Measurements from ENCODE around the gene KIRREL3. TPM values are rescaled to one million over a fixed set of nuclear protein-coding genes. Genes with fewer than 3 reads are reported as not detected.

KIRREL3 gene
- total and polyA plus RNA-seq, 7 experiments from 2014 or later, result not detected

DNA sequence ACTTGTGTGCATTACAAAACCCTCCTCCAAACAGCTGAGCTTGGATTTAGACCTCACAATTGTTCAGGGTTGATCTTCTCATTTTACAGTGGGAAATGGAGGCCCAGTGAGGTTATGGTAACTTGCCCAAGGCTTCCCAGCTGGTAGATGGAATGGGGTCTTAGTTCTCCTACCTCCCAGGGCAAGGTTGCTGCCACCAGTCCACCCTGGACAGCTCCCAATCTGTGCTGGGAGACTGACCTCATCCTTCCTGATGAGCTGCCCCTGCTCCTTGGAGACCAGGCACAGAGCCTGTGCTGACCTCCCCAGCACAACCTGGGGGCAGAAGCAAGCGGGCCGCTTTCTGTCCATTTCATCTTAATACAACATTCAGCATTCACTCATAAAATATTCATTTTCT is 454.4 kb downstream of the KIRREL3 start:
- H3K4me3 Mint-ChIP-seq, result no peak overlapping the region
- H3K9me3 Mint-ChIP-seq, result no peaks in the 10 kb centered on the region
- Histone ChIP-seq H3K4me1 (ENCODE audit: control insufficient read depth in 2 of 2, insufficient read depth in 2 of 2, low read length in 2 of 2) (no peaks in the 10 kb centered on the region), H3K36me3 (ENCODE audit: control insufficient read depth in 2 of 3, insufficient read depth in 3 of 3, low read length in 3 of 3) (no peaks in the 10 kb centered on the region), H3K4me3 (ENCODE audit: low read length) (no peak overlapping the region), H3K27me3 (ENCODE audit: control insufficient read depth in 2 of 2, insufficient read depth in 2 of 2, low read length in 2 of 2) (no peaks in the 10 kb centered on the region), H3K27ac (ENCODE audit: low read depth, low read length) (no peak overlapping the region), H3K9me3 (ENCODE audit: control insufficient read depth in 2 of 3, low read length in 3 of 3) (no peaks in the 10 kb centered on the region)
- DNase-seq, result no peak
- H3K36me3 Mint-ChIP-seq, result no peaks in the 10 kb centered on the region
- intact Hi-C loops (cut with micrococcal nuclease), result no loop called here
- ATAC-seq, result no peak
- no peak overlapping the region for H3K27ac Mint-ChIP-seq
- ChIA-PET POLR2A (no interaction called here), CTCF (no interaction called here)
- peaks cover 13 to 26% (median 18%) of the 10 kb centered on the region in 5 donors for H3K27me3 Mint-ChIP-seq
- H3K4me1 Mint-ChIP-seq, result no peaks in the 10 kb centered on the region

DNA sequence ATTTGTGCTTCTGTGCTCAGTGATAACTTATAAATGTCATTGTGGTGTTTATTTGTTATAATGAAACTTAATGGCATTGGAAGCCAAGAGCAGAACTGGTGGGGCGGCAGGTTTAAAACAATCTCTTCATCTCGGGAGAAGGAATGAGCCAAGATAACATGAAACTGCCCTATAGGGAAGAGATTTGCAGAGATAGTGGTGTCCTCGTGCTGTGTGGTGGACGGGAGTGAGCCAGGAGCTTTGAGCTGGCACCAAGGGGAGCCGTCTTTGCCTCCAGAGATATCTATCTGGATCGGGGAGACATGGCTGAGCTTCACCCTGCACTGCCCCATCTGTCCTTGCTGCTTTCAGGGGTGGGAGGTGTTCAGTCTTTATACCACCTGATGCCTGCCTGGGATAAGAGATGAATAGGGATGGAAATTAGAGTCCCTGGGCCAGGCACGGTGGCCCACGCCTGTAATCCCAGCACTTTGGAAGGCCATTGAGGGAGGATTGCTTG is 455.5 kb downstream of the KIRREL3 start:
- ChIA-PET CTCF (no interaction called here), POLR2A (no interaction called here)
- Histone ChIP-seq H3K36me3 (ENCODE audit: control insufficient read depth in 2 of 3, insufficient read depth in 3 of 3, low read length in 3 of 3) (no peaks in the 10 kb centered on the region), H3K4me3 (ENCODE audit: low read length) (no peak overlapping the region), H3K27ac (ENCODE audit: low read depth, low read length) (no peak overlapping the region), H3K4me1 (ENCODE audit: control insufficient read depth in 2 of 2, insufficient read depth in 2 of 2, low read length in 2 of 2) (no peaks in the 10 kb centered on the region), H3K27me3 (ENCODE audit: control insufficient read depth in 2 of 2, insufficient read depth in 2 of 2, low read length in 2 of 2) (no peaks in the 10 kb centered on the region), H3K9me3 (ENCODE audit: control insufficient read depth in 2 of 3, low read length in 3 of 3) (no peaks in the 10 kb centered on the region)
- H3K27me3 Mint-ChIP-seq, result peaks cover 13 to 26% (median 18%) of the 10 kb centered on the region in 5 donors
- ATAC-seq (no peak), DNase-seq (no peak)
- intact Hi-C loops (cut with micrococcal nuclease), result no loop called here
- no peaks in the 10 kb centered on the region for H3K9me3 Mint-ChIP-seq
- H3K27ac Mint-ChIP-seq, result peak overlapping the region in 1 of 9 donors; percentile 52
- no peak overlapping the region for H3K4me3 Mint-ChIP-seq
- H3K4me1 Mint-ChIP-seq, result no peaks in the 10 kb centered on the region
- H3K36me3 Mint-ChIP-seq, result no peaks in the 10 kb centered on the region

DNA sequence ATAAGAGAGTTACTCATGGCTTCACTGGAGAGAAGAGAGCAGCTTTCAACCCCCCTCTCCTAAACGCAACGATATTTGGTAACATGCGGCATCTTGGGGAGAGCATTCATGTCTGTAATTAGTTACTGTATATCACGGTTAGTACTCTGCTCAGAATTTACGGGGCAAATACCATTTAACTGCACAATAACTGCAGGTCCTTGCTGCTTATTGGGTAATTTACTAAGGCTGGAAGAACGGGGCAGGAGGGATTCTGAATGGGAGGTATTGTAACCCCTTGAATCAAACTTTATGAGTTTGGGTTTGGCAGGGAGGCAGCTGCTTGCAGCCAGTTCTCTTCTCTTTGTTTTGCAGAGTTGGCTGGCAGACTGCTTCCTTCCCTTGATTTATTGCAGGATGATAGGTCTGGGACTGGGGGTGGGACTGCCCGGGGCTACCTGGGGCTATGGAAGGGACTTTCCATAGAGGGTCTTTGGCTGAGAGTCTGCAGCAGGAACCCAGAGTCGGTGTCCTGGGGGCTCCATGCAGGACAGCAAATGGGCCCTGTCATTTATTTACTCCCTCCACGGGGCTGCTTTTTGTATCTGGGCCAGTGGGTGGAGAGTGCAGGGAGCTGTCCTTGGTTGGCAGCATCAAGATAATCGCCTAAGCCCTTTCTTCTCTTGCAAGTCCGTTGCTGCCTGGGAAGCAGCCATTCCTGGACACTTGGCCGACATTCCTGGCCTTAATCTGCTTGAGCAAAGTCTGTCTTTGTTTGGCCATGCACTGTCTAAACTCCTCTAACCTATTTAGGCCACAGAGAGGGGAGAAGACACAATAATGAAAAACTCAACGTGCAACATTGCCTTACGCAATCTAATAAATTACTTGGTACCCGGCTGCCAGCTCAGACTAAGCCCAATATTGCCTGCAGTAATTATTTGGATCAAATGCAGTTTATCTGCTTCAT is 456.2 kb downstream of the KIRREL3 start:
- Mint-ChIP-seq H3K27me3 (peaks cover 13 to 26% (median 18%) of the 10 kb centered on the region in 5 donors), H3K4me1 (no peaks in the 10 kb centered on the region), H3K4me3 (no peak overlapping the region), H3K36me3 (no peaks in the 10 kb centered on the region), H3K27ac (no peak overlapping the region), H3K9me3 (no peaks in the 10 kb centered on the region)
- no peak overlapping the region for H3K27ac ChIP-seq (ENCODE audit: low read depth, low read length)
- intact Hi-C loops (cut with micrococcal nuclease), result no loop called here
- ATAC-seq (no peak), DNase-seq (no peak)
- CTCF ChIA-PET, result no interaction called here
- no peaks in the 10 kb centered on the region for H3K27me3 ChIP-seq (ENCODE audit: control insufficient read depth in 2 of 2, insufficient read depth in 2 of 2, low read length in 2 of 2)
- no peaks in the 10 kb centered on the region for H3K9me3 ChIP-seq (ENCODE audit: control insufficient read depth in 2 of 3, low read length in 3 of 3)
- POLR2A ChIA-PET, result no interaction called here
- no peaks in the 10 kb centered on the region for H3K4me1 ChIP-seq (ENCODE audit: control insufficient read depth in 2 of 2, insufficient read depth in 2 of 2, low read length in 2 of 2)
- no peak overlapping the region for H3K4me3 ChIP-seq (ENCODE audit: low read length)
- no peaks in the 10 kb centered on the region for H3K36me3 ChIP-seq (ENCODE audit: control insufficient read depth in 2 of 3, insufficient read depth in 3 of 3, low read length in 3 of 3)

DNA sequence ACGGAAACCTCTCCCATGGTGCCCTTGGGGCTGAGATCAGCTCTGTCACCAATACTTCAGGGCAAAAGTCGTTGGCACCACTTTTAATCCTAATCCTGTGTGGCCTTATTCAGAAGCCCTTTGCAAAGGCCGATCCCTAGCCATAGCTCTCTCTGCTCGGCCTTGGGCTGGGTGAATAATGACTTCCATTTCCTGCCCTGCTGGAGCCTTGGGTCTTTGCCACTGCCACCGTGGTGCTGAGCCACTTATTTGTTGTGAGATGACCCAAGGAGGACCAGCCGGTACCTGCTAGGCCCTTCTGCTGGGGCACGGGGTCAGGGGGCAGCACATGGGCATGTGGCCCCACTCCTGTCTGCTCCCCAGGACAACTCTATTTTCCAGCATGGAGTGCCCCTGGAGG is 456.9 kb downstream of the KIRREL3 start:
- ChIA-PET POLR2A (no interaction called here), CTCF (no interaction called here)
- Mint-ChIP-seq H3K36me3 (no peaks in the 10 kb centered on the region), H3K4me3 (no peak overlapping the region), H3K27me3 (peaks cover 13 to 26% (median 18%) of the 10 kb centered on the region in 5 donors), H3K27ac (no peak overlapping the region), H3K4me1 (no peaks in the 10 kb centered on the region), H3K9me3 (no peaks in the 10 kb centered on the region)
- intact Hi-C loops (cut with micrococcal nuclease), result no loop called here
- Histone ChIP-seq H3K9me3 (ENCODE audit: control insufficient read depth in 2 of 3, low read length in 3 of 3) (no peaks in the 10 kb centered on the region), H3K4me1 (ENCODE audit: control insufficient read depth in 2 of 2, insufficient read depth in 2 of 2, low read length in 2 of 2) (no peaks in the 10 kb centered on the region), H3K27me3 (ENCODE audit: control insufficient read depth in 2 of 2, insufficient read depth in 2 of 2, low read length in 2 of 2) (no peaks in the 10 kb centered on the region), H3K36me3 (ENCODE audit: control insufficient read depth in 2 of 3, insufficient read depth in 3 of 3, low read length in 3 of 3) (no peaks in the 10 kb centered on the region), H3K27ac (ENCODE audit: low read depth, low read length) (no peak overlapping the region), H3K4me3 (ENCODE audit: low read length) (no peak overlapping the region)
- ATAC-seq, result no peak
- no peak for DNase-seq

DNA sequence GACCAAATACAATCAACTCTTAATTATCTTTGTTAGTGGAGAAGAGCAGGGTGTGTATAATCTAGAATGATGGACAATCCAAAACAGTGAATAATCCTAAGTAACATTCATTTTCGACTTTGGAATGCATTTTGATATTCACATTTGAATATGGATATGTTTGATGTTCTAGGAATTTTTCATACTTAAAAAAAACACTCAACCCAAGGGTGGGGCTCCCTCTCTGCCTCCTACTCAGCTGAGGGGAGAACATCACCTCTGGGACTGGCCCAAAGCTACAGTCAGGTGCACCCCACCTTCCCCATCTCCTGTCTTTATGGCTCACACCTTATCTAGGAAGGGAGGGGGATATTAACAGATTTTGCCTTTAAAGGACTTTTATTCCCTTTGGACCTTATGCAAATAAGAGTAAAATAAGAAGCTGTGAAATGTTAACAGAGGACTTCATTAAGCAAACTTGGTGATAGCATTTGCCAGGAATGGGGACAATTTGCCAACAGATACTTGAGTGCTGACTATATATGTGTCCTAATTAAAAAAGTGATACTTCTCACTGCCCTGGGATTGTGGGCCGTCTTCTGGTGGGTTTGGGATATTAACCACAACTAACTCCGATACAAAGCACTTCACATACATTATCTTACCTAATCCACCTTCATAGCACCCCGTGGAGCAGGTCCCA is 458.1 kb downstream of the KIRREL3 start:
- Mint-ChIP-seq H3K9me3 (no peaks in the 10 kb centered on the region), H3K27ac (no peak overlapping the region), H3K4me1 (no peaks in the 10 kb centered on the region), H3K27me3 (peaks cover 13 to 35% (median 21%) of the 10 kb centered on the region in 5 donors), H3K4me3 (no peak overlapping the region), H3K36me3 (no peaks in the 10 kb centered on the region)
- CTCF ChIA-PET, result no interaction called here
- ATAC-seq (no peak), DNase-seq (no peak)
- Histone ChIP-seq H3K27ac (ENCODE audit: low read depth, low read length) (no peak overlapping the region), H3K9me3 (ENCODE audit: control insufficient read depth in 2 of 3, low read length in 3 of 3) (no peaks in the 10 kb centered on the region), H3K4me3 (ENCODE audit: low read length) (no peak overlapping the region), H3K36me3 (ENCODE audit: control insufficient read depth in 2 of 3, insufficient read depth in 3 of 3, low read length in 3 of 3) (no peaks in the 10 kb centered on the region), H3K27me3 (ENCODE audit: control insufficient read depth in 2 of 2, insufficient read depth in 2 of 2, low read length in 2 of 2) (no peaks in the 10 kb centered on the region), H3K4me1 (ENCODE audit: control insufficient read depth in 2 of 2, insufficient read depth in 2 of 2, low read length in 2 of 2) (no peaks in the 10 kb centered on the region)
- POLR2A ChIA-PET, result no interaction called here
- intact Hi-C loops (cut with micrococcal nuclease), result no loop called here

DNA sequence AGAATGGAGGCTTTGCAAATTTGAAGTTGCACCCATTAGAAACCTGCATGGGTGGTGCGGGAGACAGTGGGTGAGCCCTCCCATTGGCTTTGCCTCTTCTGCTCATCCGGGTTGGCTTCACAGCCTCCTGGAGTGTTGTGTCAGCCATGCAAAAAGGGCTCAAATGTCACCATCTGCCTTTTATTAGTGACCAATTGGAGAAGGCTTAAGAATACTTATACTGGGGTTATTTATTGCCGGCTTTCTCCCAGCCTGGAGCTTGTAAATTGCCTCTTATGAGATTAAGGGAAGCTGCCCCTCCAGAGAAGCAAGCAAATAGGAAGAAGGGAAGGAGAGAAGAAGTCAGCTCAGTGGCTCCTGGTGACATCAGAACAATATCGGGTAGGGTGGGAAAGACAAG is 462.5 kb downstream of the KIRREL3 start:
- H3K27me3 Mint-ChIP-seq, result peaks cover 4 to 32% (median 7%) of the 10 kb centered on the region in 5 donors
- no peak for ATAC-seq
- no peak overlapping the region for H3K27ac ChIP-seq (ENCODE audit: low read depth, low read length)
- no peak overlapping the region for H3K27ac Mint-ChIP-seq
- H3K36me3 Mint-ChIP-seq, result no peaks in the 10 kb centered on the region
- H3K9me3 Mint-ChIP-seq, result no peaks in the 10 kb centered on the region
- POLR2A ChIA-PET, result no interaction called here
- H3K4me3 Mint-ChIP-seq, result no peak overlapping the region
- intact Hi-C loops (cut with micrococcal nuclease), result no loop called here
- CTCF ChIA-PET, result no interaction called here
- no peaks in the 10 kb centered on the region for H3K4me1 Mint-ChIP-seq
- H3K36me3 ChIP-seq (ENCODE audit: control insufficient read depth in 2 of 3, insufficient read depth in 3 of 3, low read length in 3 of 3), result no peaks in the 10 kb centered on the region
- no peaks in the 10 kb centered on the region for H3K27me3 ChIP-seq (ENCODE audit: control insufficient read depth in 2 of 2, insufficient read depth in 2 of 2, low read length in 2 of 2)
- H3K4me3 ChIP-seq (ENCODE audit: low read length), result no peak overlapping the region
- no peaks in the 10 kb centered on the region for H3K4me1 ChIP-seq (ENCODE audit: control insufficient read depth in 2 of 2, insufficient read depth in 2 of 2, low read length in 2 of 2)
- H3K9me3 ChIP-seq (ENCODE audit: control insufficient read depth in 2 of 3, low read length in 3 of 3), result no peaks in the 10 kb centered on the region
- no peak for DNase-seq
